Measurements from ENCODE around the gene SLC6A3. TPM values are rescaled to one million over a fixed set of nuclear protein-coding genes. Genes with fewer than 3 reads are reported as not detected.

Gene SLC6A3
- total and polyA plus RNA-seq, 2 donors (not counting 3 experiments of a cell fraction or from before 2014, with no cell fraction given), result not detected

- Histone ChIP-seq H4K20me1 (replicated peaks; ENCODE audit: control insufficient read depth, extremely low read depth, insufficient read depth, low read length) (no peaks in the 10 kb centered on the region), H3K9me3 (replicated peaks; ENCODE audit: control insufficient read depth, insufficient read depth, low read length) (no peaks in the 10 kb centered on the region), H3K27ac (ENCODE audit: insufficient read depth, low read depth, low read length) (no peak overlapping the region), H3K27me3 (ENCODE audit: control insufficient read depth in 2 of 2, insufficient read depth in 2 of 2, low read length in 2 of 2) (peaks cover 0 to 8% of the 10 kb centered on the region in 2 experiments), H3K4me2 (ENCODE audit: insufficient read depth, low read length) (no peak overlapping the region), H3K9ac (replicated peaks; ENCODE audit: extremely low read depth, insufficient read depth, low read length) (no peak overlapping the region), H3K4me1 (ENCODE audit: control insufficient read depth, extremely low read depth, insufficient read depth, low read length) (no peaks in the 10 kb centered on the region), H3K4me3 (replicated peaks in 1 of 3; ENCODE audit: insufficient read depth in 1 of 3, low read depth in 1 of 3, low read length in 3 of 3) (no peak overlapping the region), H3K36me3 (ENCODE audit: control insufficient read depth in 2 of 2, extremely low read depth in 1 of 2, insufficient read depth in 2 of 2, low read length in 2 of 2) (no peaks in the 10 kb centered on the region), H3K9me1 (replicated peaks; ENCODE audit: control insufficient read depth, extremely low read depth, insufficient read depth, low read length) (no peaks in the 10 kb centered on the region), H3K79me2 (ENCODE audit: control insufficient read depth, insufficient read depth, low read length) (no peaks in the 10 kb centered on the region), H2AFZ (ENCODE audit: low read depth, low read length) (no peak overlapping the region)
- DNase-seq (ENCODE audit: low read depth, low spot score) (no peak), FAIRE-seq (no peak)
- TF ChIP-seq CTCF (IDR thresholded peaks at IDR 0.05; ENCODE audit: extremely low read depth in 1 of 2, insufficient read depth in 1 of 2, low read depth in 1 of 2, low read length in 2 of 2), result no peak
- ChIA-PET CTCF (no interaction called here), POLR2A (no interaction called here)
- no TSS peak for BruUV-seq (replicated peaks)
- intact Hi-C loops (cut with micrococcal nuclease) (no loop called here), dilution Hi-C loops (cut with MboI; ENCODE audit: extremely low pct_ligation_motif_present, low sequenced_read_pairs) (no loop called here)
These were observed 53.5 kb downstream of the SLC6A3 start for GRCh38 chr5:1391691-1392090.

GRCh38 chr5:1390861-1391600 lies 54.2 kb downstream of the SLC6A3 start:
- Histone ChIP-seq H3K27ac (ENCODE audit: insufficient read depth, low read depth, low read length) (no peak overlapping the region), H3K27me3 (ENCODE audit: control insufficient read depth in 2 of 2, insufficient read depth in 2 of 2, low read length in 2 of 2) (peaks cover 0 to 11% of the 10 kb centered on the region in 2 experiments), H3K9ac (replicated peaks; ENCODE audit: extremely low read depth, insufficient read depth, low read length) (no peak overlapping the region), H3K79me2 (ENCODE audit: control insufficient read depth, insufficient read depth, low read length) (no peaks in the 10 kb centered on the region), H3K4me3 (replicated peaks in 1 of 3; ENCODE audit: insufficient read depth in 1 of 3, low read depth in 1 of 3, low read length in 3 of 3) (no peak overlapping the region), H2AFZ (ENCODE audit: low read depth, low read length) (no peak overlapping the region), H3K36me3 (ENCODE audit: control insufficient read depth in 2 of 2, extremely low read depth in 1 of 2, insufficient read depth in 2 of 2, low read length in 2 of 2) (no peaks in the 10 kb centered on the region), H4K20me1 (replicated peaks; ENCODE audit: control insufficient read depth, extremely low read depth, insufficient read depth, low read length) (no peaks in the 10 kb centered on the region), H3K9me1 (replicated peaks; ENCODE audit: control insufficient read depth, extremely low read depth, insufficient read depth, low read length) (no peaks in the 10 kb centered on the region), H3K4me1 (ENCODE audit: control insufficient read depth, extremely low read depth, insufficient read depth, low read length) (no peaks in the 10 kb centered on the region), H3K9me3 (replicated peaks; ENCODE audit: control insufficient read depth, insufficient read depth, low read length) (no peaks in the 10 kb centered on the region), H3K4me2 (ENCODE audit: insufficient read depth, low read length) (no peak overlapping the region)
- DNase-seq (ENCODE audit: low read depth, low spot score) (no peak), FAIRE-seq (no peak)
- TF ChIP-seq GATA2 (IDR thresholded peaks at IDR 0.05; ENCODE audit: insufficient read depth, insufficient read length, low read depth, low read length) (no peak), POLR2A (IDR thresholded peaks at IDR 0.05; ENCODE audit: low read depth, low read length) (no peak), POLR2AphosphoS5 (IDR thresholded peaks at IDR 0.05; ENCODE audit: insufficient read depth, low read depth, low read length) (no peak), EZH2 (IDR thresholded peaks at IDR 0.05; ENCODE audit: borderline replicate concordance, low read depth, low read length, severe bottlenecking) (no peak), FOS (IDR thresholded peaks at IDR 0.05; ENCODE audit: borderline replicate concordance, insufficient read depth, low read length) (no peak), MAX (IDR thresholded peaks at IDR 0.05; ENCODE audit: insufficient read depth, insufficient read length) (no peak), MYC (IDR thresholded peaks at IDR 0.05; ENCODE audit: low read depth, low read length) (no peak), JUN (IDR thresholded peaks at IDR 0.05; ENCODE audit: borderline replicate concordance, insufficient read depth, insufficient read length, low read depth) (no peak), CTCF (IDR thresholded peaks at IDR 0.05; ENCODE audit: extremely low read depth in 1 of 2, insufficient read depth in 1 of 2, low read depth in 1 of 2, low read length in 2 of 2) (no peak)
- ChIA-PET CTCF (no interaction called here), POLR2A (no interaction called here)
- intact Hi-C loops (cut with micrococcal nuclease), result no loop called here
- dilution Hi-C loops (cut with MboI; ENCODE audit: extremely low pct_ligation_motif_present, low sequenced_read_pairs), result no loop called here
- BruUV-seq (replicated peaks), result no TSS peak
